Left renal pelvis (tissue), 4 donors: ENCODE results near the gene ZBTB25. TPM values are rescaled to one million over a fixed set of nuclear protein-coding genes. Genes with fewer than 3 reads are reported as not detected.

ENCODE experiments used
- DNase-seq, 4 donors: peaks; one replicate each; pipeline ENCODE4 v3.0.0-alpha.2; 2013; ENCODE audit warnings: low read depth in 4 of 4, low spot score in 3 of 4
- polyA plus RNA-seq, 4 donors: library from polyadenylated mRNA; unstranded; fragments of 120-200 nt; gene quantifications; one replicate each; pipeline ENCODE4 v1.2.1, GENCODE V29; 2013; ENCODE audit not compliant: insufficient read length in 4 of 4

The ZBTB25 gene
- polyA plus RNA-seq, 4 donors = 9.0 to 14.4 (median 11.4) TPM

DNA sequence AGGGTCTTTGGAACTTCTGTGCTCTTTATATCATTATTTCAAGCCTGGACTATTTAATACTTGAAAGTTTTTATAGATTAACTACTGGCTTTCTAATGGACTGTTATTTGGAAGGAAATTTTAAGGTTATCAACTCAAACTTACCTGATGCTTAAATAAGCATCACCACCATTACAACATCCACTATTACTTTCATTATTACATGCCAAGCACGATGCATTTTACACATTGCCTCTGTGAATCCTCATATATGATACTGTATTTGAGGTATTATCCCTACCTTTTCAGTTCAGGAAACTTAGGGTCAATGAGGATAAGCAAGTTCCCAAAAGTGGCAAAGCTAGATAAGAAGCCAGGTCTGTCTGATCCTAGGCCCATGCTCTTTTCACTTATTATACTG is 13.3 kb upstream of the ZBTB25 start:
- DNase-seq = no peak

DNA sequence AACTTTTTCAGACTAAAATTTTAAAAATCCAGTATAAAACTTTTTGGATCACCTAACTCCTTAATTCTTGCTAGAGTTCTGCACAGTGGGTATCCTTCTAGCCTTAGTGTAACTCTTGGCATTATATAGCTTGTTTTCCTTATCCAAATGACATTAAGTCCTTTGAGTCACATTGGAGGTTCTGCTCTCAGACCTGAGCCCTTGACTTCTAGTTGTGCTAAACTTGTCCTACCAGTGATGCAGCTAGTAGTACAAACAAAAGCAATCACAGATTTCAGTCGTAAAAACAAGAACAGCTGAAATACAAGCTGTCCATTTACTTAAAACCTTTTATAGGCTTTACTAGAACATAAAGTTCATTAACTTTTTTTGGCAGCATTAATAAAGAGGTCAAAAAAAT is 11.4 kb upstream of the ZBTB25 start:
- no peak for DNase-seq

GRCh38 chr14:64513271-64513670 is 9.6 kb upstream of the ZBTB25 start:
- no peak for DNase-seq

DNA sequence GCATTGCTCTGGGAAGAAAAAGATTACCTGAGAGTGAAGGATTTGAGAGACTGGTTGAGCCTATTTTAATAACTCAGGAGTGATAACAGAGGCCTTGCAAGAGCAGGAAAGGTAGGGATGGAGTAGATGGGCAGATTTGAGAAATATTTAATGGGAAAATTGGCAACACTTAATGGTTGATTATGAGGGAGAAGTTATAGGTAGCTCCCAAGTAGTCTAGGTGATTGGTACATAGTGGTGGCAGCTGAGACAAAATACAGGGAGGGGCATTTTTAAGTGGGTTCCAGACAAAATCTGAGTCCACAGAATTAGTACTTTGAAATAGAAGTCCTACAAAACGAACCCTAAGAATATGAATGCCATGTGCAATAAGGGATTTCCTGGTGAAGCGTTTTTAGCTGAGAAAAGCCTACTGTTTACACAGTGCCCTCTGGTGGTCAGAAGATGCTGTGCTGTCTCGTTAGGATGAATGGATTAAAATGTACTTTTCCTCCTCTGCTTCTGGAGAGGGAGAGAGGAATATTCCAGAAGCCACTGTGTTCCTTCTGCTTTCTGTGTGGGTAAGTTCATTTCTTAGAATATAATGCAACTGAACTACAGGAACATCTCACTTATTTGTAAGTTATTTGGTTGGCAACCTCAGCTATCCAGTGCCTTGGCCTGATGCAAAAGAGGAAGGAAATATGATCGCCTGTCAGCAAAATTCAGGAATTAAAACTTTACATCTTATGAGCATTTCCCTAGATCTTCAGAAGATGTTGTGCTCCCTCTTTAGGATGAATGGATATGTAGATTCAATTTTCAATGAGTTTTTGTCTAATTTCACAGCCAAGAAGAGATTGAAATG is 7.4 kb upstream of the ZBTB25 start:
- DNase-seq = peak in 3 of 4 donors; percentile 46 to 58 (median 54)

DNA sequence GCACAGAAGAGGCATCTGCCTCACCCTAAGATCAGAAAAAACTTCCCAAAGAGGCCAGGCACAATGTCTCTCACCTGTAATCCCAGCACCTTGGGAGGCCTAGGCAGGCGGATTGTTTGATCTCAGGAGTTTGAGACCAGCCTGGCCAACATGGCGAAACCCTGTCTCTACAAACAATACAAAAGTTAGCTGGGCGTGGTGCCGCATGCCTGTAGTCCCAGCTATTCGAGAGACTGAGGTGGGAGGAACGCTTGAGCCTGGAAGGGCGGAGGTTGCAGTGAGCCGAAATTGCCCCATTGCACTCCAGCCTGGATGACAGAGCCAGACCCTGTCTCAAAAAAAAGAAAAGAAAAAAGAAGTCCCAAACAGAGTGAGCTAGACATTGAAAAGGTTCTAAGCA is 5.4 kb upstream of the ZBTB25 start:
- no peak for DNase-seq

GRCh38 chr14:64508215-64508776 is 4.7 kb upstream of the ZBTB25 start:
- no peak for DNase-seq

DNA sequence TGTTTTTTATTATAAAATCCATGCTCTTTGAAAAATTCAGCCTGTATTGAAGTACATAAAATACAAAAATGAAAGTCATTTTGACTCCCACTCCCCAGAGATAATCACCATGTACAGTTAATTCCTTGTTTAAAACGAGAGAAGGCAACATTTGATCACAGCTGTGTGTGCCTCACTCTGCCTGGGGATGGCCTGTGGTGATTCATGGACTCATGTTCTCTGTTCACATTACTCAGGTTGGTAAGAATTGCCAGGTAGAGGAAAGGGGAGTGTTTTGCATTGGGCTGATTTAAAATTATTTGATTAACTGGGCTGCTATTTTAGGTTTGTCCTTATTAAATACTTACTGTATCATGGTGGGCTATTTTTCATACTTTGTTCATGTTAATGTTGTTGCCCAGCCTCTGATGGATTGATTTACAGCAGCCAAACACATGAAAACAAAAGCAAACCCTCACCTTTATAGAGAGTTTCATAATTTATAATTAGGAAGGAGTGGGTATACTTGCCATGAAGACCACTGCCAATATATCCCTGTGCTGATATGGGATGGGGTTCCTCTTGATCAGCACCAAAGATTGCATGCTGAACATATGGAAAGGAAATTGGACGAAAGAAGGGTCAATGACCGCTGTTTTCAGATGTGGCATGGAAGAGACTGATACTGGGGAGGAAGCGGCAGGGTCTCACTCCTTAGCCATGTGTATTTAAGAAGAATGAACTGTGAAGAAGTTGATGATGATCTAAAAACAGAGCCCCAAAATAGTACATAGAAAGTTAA is 3.9 kb upstream of the ZBTB25 start:
- no peak for DNase-seq

DNA sequence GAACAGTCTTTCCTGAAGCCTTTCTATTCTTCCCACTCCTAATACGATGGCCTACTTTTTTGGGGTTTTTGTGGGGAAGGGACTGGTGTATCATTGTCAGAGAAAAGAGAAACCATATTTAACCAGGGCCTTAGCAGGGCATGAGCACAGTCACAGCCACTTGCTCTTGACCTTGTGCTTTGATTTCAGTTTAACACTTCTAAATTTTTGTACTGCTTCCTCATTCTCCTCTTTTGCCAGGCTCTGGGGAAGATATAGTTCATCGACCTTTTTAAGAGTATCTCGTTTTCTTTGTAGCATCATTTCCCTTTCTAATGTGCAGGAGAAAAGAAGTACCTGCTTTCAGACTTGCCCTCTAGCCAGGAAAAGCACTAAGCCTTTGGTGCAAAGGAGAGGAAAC is 3.1 kb upstream of the ZBTB25 start:
- no peak for DNase-seq

- peak; percentile 82 to 87 (median 84) for DNase-seq
These were observed 1.5 kb upstream of the ZBTB25 start for GRCh38 chr14:64504897-64505794.

DNA sequence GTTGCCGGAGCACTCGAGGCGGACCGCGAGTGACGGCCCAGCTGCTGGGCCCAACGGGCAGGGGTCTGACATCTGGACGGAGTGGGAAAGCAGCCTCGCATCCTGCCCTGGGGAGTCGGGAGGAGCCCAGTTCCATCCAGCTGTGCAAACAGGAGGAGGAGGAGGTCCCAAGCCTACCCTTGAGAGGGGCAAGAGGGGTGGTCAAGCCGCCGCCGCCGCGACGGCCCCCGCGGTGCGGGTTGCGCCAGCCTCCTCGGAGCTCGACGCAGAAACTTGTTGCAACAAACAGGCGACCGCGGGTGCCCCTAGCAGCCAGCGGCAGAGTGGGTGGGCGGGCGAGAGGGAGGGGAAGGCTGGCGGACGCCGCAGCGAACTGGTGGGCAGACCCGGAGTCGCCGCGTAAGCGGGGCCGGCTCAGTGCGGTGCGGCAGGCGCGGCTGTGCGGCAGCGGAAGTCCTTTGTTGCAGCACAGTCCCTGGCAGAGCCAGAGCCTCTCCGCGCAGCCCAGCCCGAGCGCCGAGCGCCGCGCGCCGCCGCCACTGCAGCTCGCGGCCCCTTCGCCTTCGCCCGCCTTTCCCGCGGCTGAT is 765 bp upstream of the ZBTB25 start, which contains the start of gene ZBTB1:
Gene ZBTB1, plus strand, starts transcription at position 461 of the 587 bp plus-strand sequence. CDS start 16,735 bp downstream, outside the sequence.
- DNase-seq = peak; percentile 54 to 68 (median 65)

DNA sequence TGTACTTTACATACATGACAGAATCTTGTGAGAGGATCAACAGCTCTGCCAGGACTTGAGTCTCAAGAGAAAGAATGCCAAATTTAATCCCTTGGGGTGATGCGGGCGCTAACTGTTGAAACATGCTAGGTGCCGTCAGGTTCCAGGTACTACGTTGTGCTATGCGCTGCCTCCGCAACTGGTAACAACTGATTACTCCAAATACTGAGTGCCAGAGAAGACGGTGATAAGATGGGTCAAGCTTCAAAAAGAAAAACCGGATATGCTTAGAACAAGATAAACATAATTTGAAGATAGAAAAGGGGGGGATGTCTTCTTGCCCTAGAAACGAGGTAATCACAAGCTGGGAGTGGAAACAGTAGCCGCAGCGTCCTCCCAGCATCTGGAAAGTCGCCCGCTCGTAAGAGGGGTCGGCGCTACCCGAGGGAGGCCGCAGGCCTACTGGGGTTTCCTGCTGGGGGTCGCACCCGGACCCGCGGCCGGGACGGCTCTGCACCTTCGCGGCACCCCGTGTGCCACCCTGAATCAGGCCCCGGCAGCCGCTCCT is 678 bp downstream of the ZBTB25 start:
- DNase-seq = peak in 1 of 4 donors; percentile 46

DNA sequence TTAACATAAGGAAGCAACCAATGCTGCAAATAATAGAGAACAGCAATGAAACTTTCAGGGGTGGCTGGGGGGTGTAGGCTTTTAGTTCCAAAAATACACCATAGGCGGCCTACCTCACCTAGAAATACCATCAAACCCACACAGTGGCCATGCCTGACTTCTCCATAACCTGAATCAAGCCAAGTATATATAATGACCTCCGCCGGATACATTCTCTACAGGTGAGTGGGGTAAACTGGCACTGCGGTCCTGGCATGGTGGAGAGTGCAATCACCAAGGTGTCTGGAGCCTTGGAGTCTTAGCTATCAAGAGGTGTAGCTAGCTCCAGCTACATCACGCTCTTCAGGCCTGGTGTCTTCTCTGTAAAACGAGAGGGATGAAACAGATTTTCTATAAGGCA is 1.2 kb downstream of the ZBTB25 start:
- DNase-seq = no peak

DNA sequence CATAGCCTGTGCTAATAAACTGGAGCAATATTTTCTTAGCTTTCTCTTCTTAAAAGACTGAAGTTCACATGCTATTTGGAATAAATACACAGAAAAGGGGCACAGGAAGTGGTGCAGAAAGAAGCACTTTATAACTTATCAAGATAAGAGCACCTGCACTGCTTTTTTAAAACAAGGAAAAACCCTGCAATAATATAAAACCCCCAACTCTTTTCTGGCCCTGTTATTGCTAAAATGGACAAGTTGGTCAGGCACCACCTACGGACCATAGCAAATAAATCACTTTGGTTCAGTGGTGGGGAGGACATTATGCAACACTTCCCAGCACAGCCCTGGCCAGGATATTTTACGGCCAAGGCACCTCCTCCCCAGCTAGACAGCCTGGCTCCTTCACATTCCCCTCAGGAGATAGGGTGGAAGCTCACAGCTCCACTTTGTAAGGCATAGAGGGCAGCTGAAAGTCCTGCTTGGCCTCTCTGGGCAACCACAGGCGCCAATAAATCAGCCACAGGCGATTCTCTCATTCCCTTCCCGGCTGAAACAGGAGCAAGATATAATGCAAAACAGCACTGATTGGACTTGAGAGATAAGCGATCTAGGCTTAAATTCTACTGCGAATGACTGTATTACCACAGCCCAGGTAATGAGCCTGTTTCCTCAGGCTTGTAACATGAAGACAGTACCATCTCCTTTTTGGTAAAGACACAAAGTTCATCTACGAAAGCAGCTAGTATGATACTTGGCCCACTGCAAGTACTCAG is 2.0 kb downstream of the ZBTB25 start:
- DNase-seq = no peak

GRCh38 chr14:64500088-64500487 is 3.5 kb downstream of the ZBTB25 start:
- no peak for DNase-seq

- DNase-seq = no peak
These were observed 6.9 kb downstream of the ZBTB25 start for GRCh38 chr14:64496764-64497163.

- no peak for DNase-seq
These were observed 8.4 kb downstream of the ZBTB25 start for GRCh38 chr14:64495252-64495651.

GRCh38 chr14:64493455-64493854 is 10.2 kb downstream of the ZBTB25 start:
- no peak for DNase-seq

GRCh38 chr14:64491637-64492036 is 12.0 kb downstream of the ZBTB25 start:
- DNase-seq = no peak

DNA sequence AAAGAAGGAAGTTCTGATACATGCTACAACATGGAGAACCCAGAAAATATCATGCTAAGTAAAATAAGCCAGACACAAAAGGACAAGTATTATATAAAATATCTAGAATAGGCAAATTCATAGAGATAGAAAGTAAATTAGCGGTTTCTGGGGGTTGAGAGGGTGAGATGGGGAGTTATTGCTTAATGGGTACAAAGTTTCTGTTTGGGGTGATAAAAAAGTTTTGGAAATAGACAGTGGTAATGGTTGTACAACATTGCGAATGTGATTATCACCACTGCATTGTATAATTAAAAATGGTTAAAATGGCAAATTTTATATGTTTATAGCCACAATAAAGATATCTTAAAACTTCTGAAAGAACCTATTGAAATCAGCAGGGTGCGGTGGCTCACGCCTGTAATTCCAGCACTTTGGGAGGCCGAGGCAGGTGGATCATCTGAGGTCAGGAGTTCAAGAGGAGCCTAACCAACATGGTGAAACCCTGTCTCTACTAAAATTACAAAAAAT is 15.0 kb downstream of the ZBTB25 start:
- no peak for DNase-seq
